Measurements from ENCODE around the gene FRMD3.
"Not testable (repeated sequence)": the region's sequence is repeated elsewhere in the genome, so short reads cannot be mapped to it uniquely, and the experiment has no call there.

The FRMD3 gene

DNA sequence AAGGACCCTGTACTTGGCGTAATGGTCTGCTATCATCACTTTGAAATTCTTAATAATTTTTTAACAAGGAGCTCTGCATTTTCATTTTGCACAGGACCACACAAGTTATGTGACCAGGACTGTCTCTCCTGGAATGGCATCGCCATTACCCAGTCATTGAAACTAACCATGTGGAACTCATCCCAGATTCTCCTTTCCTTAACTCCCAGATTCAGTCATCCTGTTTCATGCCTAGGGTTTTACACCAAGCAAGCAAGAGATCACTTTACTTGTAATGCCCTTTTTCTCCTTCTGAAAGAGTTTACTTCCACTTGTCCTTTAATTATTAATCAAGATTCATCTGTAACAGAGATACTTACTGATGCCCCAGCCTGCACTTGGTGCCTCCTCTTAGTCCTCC is 12.0 kb downstream of the FRMD3 start:
- no peak for DNase-seq (ENCODE audit: low read depth in 3 of 3, low spot score in 1 of 3)

DNA sequence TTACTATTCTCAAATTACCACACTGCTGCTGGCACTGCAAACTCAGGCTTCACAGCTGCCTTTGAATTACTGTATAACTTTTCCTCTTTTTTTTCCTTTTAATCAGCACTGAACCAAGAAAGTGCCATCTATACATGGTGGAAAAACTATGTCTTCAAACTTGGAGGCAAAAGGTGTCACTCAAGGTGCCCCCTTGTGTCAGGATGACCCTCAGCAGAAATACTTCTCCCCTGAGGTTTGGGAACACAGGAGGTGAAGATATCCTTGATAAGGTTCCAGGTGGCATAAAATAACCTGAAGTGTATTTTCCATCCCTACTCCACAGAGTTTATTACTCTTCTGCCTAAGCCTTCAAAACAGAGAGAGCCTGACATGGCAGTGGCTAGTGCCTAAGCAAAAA is 14.5 kb downstream of the FRMD3 start:
- DNase-seq (ENCODE audit: low read depth in 3 of 3, low spot score in 1 of 3), result no peak

DNA sequence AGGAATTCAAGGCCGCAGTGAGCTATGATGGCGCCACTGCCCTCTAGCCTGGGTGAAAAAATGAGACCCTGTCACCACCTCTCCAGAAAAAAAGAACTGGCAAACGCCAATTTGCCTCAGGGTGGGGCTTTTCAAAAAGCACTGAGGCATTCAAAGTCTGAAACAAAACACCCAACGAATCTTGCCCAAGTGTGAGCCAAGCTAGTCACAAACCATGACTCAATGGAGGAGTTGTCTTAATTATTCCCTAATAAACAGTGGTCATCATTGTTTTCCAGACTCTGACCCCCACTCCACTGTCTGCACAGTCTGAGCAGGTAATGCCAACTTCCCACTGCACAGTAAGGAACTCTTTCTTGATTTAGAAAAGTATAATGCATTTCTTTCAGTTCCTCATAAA is 16.8 kb downstream of the FRMD3 start:
- DNase-seq (ENCODE audit: low read depth in 3 of 3, low spot score in 1 of 3), result no peak

DNA sequence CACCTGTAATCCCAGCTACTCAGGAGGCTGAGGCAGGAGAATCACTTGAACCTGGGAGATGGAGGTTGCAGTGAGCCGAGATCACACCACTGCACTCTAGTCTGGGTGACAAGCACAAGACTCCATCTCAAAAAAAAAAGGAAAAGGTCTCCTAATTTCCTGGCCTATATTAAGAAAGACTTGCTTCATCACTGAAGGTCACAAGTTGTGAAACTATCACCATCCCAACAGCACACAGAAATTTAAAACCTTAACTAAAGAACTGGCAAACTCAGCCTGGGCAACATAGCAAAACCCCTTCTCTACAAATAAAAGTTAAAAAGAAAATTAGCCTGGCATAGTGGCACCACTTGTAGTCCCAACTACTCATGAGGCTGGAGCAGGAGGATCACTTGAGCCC is 17.2 kb downstream of the FRMD3 start:
- DNase-seq (ENCODE audit: low read depth in 3 of 3, low spot score in 1 of 3), result no peak

DNA sequence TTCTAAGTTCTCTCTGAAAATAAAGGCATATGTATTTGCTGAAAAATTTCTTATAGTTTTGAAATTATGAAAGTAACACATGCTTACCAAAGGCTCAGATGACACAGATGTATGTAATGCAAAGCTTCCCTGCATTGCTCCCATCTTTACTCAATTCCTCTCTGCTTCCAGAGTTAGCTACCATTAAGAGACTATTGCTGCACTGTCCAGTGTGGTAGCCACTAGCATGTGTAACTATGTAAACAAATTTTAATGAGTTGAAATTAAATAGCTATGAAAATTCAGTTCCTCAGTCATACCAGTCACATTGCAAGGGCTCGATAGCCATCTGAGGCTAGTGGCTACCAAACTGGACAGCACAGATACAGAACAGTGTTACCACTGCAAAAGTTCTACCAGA is 17.9 kb downstream of the FRMD3 start:
- no peak for DNase-seq (ENCODE audit: low read depth in 3 of 3, low spot score in 1 of 3)

DNA sequence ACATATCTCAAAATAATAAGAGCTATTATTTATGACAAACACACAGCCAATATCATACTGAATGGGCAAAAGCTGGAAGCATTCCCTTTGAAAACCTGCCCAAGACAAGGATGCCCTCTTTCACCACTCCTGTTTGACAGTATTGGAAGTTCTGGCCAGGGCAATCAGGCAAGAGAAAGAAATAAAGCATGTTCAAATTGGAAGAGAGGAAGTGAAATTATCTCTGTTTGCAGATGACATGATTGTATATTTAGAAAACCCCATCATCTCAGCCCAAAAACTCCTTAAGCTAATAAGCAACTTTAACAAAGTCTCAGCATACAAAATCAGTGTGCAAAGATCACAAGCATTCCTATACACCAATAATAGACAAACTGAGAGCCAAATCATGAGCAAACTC is 20.2 kb downstream of the FRMD3 start:
- DNase-seq (ENCODE audit: low read depth in 3 of 3, low spot score in 1 of 3), result not testable (repeated sequence)

DNA sequence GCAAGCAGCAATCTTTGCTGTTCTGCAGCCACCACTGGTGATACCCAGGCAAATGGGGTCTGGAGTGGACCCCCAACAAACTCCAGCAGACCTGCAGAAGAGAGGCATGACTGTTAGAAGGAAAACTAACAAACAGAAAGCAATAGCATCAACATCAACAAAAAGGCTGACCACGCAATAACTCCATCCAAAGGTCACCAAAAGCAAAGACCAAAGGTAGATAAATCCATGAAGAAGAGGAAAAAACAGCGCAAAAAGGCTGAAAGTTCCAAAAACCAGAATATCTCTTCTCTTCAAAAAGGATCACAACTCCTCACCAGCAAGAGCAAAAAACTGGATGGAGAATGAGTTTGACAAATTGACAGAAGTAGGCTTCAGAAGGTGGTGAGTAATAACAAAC is 23.4 kb downstream of the FRMD3 start:
- no peak for DNase-seq (ENCODE audit: low read depth in 3 of 3, low spot score in 1 of 3)

DNA sequence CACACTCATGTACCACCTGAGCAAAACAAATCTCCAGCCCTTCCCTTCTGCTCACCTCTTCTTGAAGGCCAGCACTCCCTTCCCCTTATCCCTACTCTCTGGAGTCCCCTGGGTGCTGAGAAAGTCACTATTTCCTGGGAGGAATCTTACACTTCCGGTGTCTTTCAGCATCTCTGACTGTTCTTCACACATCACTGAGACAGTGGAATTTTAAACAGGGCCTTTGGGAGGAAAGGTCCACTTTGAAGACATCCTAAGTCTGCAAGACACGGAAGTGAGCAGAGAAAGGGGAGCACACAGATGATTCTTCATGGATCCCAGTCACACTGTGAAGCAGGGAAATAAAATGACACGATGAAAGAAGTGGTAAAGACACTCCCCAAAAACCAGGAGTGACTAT is 25.6 kb downstream of the FRMD3 start:
- no peak for DNase-seq (ENCODE audit: low read depth in 3 of 3, low spot score in 1 of 3)

DNA sequence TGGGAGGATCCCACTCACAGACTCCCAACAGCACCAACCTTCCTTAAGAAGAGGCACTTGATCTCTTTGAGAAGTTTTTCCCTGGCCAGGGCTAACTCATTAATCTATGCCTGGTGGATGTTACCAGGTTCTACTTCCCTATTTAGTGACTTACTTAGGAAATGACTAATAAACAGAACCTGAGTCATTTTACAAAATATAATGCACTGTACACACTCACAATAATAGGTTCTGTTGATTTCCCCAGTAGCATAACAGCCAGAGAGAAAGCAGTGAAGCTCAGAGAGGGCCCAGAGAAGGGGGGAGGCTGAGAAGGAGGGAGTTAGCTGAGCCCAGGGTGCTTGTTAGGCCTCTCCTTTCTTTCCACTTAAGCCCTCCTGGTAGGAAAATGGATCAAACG is 27.1 kb downstream of the FRMD3 start:
- no peak for DNase-seq (ENCODE audit: low read depth in 3 of 3, low spot score in 1 of 3)

DNA sequence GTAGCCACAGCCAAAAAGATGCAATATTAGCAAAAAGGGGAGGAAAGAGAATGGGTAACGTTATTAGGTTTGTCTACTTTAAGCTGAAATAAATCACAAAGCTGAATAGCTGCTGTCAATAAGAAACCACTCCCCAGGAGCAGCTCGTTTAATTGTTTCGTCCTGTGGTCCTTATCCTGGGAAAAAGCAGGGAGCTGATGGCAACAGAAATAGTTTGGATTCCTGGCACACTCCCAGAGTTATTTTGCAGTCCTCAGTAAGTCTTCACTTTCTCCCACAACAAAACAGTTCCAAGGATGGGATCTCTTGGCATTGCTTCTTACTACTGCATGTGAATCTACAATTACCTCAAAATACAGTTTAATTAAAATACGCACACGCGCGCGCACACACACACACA is 28.8 kb downstream of the FRMD3 start:
- DNase-seq (ENCODE audit: low read depth in 3 of 3, low spot score in 1 of 3), result no peak

DNA sequence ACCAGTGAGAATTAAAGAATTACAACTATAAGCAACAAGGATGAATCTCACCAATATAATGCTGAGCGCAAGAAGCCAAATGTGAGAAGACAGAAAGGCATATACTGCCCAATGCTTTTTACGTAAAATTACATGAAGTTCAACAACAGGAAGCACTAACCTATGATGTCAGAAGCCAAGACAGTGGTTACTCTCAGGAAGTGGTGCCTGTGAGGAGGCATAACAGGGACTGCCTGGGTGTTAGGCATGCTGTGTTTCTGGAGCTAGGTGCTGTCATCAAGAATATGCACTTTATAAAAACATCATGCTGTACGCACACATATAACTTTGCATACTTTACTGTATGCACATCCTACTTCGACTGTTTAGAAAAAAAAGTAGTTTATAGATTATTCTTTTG is 30.1 kb downstream of the FRMD3 start:
- DNase-seq (ENCODE audit: low read depth in 3 of 3, low spot score in 1 of 3), result no peak

DNA sequence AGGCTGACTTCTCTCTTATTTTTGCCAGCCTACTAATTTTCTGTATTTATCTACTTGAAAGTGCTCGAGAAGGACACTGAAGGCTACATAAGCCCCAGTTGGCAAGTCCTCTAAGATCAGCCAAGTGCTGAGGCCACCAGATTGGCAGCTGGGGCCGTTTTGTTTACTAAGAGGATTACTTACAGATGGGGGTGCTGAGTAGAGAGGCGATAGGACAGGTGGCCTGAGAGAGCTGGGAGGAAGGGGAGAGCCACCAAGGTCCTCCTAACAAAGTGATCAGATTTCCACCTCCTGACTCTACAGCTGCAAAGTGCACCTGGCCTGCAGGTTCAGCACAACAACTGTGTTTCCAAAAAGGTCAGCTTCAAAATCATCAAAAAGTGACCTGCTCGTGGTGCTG is 32.9 kb downstream of the FRMD3 start:
- no peak for DNase-seq (ENCODE audit: low read depth in 3 of 3, low spot score in 1 of 3)

DNA sequence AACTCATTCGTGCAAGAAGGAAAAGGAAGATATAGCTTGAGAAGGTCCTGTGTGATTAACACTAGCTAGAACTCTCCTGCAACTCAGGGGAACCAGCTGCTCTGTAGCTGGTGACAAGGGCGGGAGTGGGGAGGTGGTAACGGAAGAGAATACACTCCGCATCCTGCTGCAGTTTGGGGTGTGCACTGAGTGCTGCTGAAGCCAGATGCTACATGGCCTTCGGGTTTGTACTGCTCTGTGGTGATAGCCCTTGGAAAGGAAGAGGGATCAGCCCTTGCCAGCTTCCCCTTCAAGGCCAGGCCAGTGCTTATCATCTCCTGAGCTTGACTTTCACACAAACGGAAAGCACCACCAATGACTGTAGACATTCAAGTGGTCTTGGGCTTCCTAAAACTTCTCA is 34.3 kb downstream of the FRMD3 start:
- no peak for DNase-seq (ENCODE audit: low read depth in 3 of 3, low spot score in 1 of 3)

DNA sequence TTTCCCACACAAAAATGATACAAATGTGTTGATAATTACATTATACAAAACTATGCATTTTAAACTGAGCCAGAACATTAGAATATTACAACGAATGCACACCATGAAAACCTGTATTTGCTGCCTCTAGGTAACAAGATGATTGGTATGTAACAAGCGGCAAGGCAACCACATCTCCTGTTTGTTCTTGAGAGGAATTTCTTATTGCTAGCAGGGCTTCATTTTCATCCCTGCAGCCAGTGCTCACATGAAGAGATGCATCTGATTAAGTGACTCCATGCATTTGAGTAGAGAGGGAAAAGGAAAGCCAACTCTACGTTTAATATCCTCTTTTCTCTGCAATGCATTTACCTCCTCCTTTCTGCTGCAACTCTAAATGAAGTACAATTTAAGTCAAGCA is 36.6 kb downstream of the FRMD3 start:
- no peak for DNase-seq (ENCODE audit: low read depth in 3 of 3, low spot score in 1 of 3)

DNA sequence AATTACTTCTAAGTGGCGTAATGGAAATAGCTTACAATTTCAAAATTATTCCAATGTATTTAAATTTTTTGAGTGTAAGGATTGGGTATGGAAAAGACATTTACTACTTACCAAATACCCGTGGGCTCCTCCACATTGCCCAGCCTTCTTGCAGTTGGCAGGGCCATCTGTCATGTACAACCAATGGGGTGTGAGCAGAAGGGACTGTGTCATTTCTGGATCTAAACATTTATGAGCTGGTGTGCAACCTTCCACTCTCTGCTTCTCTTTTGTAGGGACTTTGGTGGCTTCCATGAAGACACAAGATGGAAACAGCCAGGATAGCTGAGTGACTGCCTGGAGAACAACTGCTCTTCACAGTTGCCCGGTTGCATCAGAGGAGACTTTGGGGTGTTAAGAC is 40.8 kb downstream of the FRMD3 start:
- DNase-seq (ENCODE audit: low read depth in 3 of 3, low spot score in 1 of 3), result no peak

DNA sequence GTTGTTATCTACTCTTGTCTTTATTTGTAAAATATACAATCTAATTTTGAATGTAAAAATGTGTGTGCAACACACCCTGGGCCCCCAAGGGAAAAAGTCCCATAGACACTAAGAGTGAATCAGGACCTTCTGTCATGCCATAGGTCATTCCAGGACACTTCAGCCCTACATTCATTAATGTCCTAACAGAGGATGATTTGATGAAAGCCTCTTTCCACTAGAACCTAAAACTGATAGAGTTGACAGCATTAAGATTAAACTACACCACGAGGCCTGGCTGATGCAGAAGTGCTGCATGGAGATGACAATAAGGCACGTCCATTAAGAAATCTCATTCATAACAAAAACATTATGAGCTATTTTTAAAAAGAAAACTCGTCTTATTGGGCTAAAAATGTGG is 46.2 kb downstream of the FRMD3 start:
- DNase-seq (ENCODE audit: low read depth in 3 of 3, low spot score in 1 of 3), result no peak

DNA sequence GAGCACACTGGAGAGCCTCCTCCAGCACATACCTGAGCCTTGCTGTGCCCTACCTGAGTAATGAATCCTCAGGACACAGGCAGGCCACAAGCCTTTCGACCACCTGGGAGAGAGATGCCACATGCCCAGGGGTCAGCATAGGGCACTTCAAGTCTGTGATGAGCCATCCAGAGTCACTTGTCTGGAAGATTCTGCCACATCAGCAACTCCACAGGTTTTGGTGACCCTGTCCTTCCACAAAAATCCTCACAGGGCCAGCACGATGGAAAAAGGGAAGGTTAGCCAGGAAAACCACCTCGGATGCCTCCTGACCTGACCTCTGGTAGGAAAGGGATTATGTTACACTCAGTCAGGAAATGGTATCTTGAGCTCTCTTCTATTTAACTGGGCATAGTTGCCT is 46.8 kb downstream of the FRMD3 start:
- DNase-seq (ENCODE audit: low read depth in 3 of 3, low spot score in 1 of 3), result no peak

DNA sequence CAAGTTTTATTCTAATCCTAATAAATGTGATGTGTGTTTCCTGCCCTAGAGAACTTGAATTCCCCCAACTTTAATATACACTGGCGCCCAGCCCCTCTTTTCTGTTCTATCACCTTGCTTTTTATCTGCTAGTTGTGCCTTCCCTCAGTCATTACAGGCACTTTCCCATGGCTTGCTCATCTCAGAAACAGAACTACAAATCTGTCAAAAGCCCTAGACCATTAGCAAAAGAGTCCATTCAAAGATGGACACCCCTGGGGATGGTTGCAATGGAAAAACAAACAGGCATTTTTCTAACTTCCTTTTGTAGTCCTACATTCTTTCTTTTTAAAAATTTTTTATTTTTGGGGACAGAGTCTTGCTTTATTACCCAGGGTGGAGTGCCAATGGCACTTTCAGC is 48.2 kb downstream of the FRMD3 start:
- DNase-seq (ENCODE audit: low read depth in 3 of 3, low spot score in 1 of 3), result no peak

DNA sequence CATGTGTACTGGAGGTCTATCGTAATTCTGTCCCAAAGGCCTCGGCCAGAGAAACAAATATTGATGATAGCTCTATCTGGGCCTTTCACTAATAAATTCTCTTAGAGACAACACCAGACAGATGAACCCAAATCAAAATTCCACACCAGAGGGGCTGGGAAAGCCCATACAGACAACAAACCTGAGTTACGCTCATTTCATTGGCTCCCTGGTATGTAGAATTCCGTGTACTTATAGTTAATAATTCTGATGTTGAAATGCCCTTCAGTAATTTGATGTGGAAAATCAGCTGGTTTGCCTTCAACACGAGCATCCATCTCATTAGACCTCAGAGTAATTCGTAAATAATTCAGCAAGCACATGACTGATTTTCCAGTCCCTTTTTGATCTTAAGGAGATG is 53.2 kb downstream of the FRMD3 start:
- DNase-seq (ENCODE audit: low read depth in 3 of 3, low spot score in 1 of 3), result no peak

DNA sequence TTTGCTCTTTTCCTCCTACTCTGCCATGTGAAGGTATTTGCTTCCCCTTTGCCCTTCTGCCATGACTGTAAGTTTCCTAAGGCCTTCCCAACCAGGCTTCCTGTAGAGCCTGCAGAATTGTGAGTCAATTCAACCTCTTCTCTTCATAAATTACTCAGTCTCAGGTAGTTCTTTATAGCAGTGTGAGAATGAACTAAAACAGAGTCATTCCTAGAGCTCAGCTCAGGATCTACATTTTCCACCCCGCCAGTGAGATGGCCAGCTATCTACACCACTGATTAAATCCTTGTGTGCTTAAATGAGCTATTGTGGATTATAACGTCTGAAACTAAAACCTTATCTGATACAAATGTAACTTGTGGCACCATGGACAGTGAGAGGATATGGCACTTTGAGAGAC is 55.0 kb downstream of the FRMD3 start:
- DNase-seq (ENCODE audit: low read depth in 3 of 3, low spot score in 1 of 3), result no peak

DNA sequence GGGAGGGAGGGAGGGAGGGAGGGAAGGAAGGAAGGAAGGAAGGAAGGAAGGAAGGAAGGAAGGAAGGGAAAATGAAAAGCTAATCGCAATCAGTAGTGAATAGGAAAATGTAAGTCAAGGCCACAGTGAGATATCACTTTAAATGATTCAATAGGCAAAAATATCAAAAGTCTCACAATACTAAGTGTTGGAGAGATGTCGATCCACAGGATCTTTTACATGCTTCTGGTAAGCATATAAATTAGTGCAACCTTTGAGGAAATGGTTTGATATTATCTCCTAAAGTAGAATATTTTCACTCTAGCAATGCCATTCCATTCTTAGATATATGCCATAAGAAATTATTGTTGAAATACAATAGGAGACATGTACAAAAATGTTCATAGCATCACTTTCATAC is 58.4 kb downstream of the FRMD3 start:
- DNase-seq (ENCODE audit: low read depth in 3 of 3, low spot score in 1 of 3), result no peak

DNA sequence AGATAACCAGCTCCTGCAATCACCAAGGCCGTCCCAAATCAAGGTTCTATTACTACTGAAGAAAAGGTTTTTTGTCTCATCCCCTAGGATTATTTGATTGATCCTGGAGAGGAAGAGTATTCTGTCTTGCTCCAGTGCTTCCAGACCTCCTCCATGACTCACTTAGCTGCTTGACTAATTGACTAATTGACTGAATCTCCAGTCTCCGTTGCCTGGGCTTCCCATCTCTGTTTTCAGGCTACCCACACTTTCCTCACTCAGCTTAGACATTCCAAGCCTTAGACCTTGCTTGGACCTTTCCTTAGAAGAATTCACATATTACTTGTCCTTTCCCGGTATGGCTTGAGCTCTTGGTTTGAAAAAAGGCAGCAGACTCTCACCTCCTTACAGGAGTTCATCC is 60.6 kb downstream of the FRMD3 start:
- no peak for DNase-seq (ENCODE audit: low read depth in 3 of 3, low spot score in 1 of 3)

DNA sequence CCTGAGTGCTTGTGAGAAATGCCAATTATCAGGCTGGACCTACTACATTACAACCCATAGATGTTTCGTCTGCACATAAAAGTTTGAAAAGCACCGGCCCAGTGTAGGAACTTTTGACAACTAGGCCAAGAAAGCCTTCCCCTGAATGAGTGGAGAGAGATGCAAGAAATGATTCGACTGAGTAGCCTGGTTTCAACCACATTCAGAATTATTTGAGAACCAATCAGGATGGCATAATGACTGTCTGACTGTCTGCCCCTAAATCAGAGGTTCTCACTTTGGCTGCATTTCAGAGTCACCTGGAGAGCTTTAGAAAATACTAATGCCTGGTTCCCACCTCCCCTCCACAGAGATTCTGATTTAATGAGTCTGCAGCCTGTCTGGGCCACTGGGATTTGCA is 61.1 kb downstream of the FRMD3 start:
- no peak for DNase-seq (ENCODE audit: low read depth in 3 of 3, low spot score in 1 of 3)

DNA sequence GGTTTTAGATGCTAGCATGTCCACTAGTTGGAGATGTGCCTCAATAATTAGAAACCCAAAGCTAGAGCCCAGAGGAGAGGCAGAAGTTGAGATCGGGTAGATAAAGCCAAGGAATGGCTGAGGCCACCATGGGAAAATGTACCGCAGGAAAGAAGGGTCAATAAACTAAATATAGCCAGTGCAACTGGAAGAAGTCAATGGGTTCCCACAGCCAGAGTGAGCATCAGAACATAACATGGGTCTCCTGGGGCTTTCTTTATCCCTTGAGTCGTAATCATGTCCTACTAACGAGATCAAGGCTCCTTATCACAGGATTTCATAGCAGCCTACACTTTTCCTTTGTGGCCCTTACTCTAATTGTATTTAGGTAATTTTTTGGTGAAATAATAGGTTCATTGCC is 61.7 kb downstream of the FRMD3 start:
- DNase-seq (ENCODE audit: low read depth in 3 of 3, low spot score in 1 of 3), result no peak
